Muscle layer of colon (tissue), 2 donors: ENCODE measurements around the gene SEC22C.

Experiments used
- H3K27ac ChIP-seq: one replicate; pipeline ENCODE4 v1.7.0; 2013; ENCODE audit warnings: low read depth, mild to moderate bottlenecking, low read length, moderate library complexity
- H3K27me3 ChIP-seq, 2 donors: one replicate each; pipeline ENCODE4 v1.7.0; 2013; ENCODE audit warnings: low read length in 2 of 2, mild to moderate bottlenecking in 2 of 2; ENCODE audit not compliant: insufficient read depth in 2 of 2, control insufficient read depth in 1 of 2
- H3K36me3 ChIP-seq: one replicate; pipeline ENCODE4 v1.7.0; 2013; ENCODE audit warnings: mild to moderate bottlenecking, low read length; ENCODE audit not compliant: insufficient read depth
- H3K4me1 ChIP-seq: one replicate; pipeline ENCODE4 v1.7.0; 2013; ENCODE audit warnings: mild to moderate bottlenecking, low read length; ENCODE audit not compliant: insufficient read depth
- H3K4me3 ChIP-seq, 2 donors: one replicate each; pipeline ENCODE4 v1.7.0; 2013; ENCODE audit warnings: low read length in 2 of 2, low read depth in 1 of 2, mild to moderate bottlenecking in 1 of 2, moderate library complexity in 1 of 2
- H3K9ac ChIP-seq: one replicate; pipeline ENCODE4 v1.7.0; 2013; ENCODE audit warnings: low read length
- H3K9me3 ChIP-seq: one replicate; pipeline ENCODE4 v1.7.0; 2013; ENCODE audit warnings: mild to moderate bottlenecking, low read length
- donor health status: abdominal sarcoma.
- donor health status: Adenocarcinoma of cecum.

The SEC22C gene, protein sequence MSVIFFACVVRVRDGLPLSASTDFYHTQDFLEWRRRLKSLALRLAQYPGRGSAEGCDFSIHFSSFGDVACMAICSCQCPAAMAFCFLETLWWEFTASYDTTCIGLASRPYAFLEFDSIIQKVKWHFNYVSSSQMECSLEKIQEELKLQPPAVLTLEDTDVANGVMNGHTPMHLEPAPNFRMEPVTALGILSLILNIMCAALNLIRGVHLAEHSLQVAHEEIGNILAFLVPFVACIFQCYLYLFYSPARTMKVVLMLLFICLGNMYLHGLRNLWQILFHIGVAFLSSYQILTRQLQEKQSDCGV

DNA sequence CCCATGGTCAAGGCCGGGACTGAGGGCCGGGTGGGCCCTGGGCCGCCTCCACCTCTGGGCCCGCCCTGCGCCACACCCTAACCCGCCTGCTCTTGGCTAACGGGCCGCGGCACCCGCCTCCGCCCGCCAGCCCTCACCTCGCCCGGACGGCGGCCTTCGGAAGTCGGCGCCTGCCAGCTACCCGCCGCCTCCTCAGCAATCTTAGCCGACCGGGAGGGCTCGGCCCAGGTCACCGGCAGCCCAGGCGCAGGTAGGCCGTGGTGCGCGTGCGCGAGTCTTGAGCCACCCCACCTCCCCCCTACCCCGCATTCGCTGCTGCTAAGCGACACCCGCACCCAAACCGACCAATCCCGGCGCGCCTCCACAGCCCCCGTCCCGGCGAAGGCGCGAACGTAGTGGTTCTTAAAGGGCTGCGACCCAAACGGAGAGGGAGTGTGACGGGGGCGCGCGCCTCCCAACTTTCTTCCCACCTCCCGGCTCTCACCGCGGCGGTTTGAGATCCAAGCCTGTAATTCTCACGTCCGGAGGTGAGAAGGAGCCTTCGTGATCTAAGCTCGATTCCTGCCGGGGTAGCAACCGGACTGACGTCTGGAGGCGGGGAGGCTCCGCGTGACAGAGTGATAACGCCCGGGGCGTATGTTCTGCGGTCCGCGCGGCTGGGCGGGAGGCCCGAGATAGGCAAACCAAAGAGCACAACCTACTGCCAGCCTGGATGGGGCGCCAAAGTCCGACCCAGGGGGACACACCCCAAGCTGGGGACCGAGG is at the start of gene SEC22C:
Gene SEC22C (minus strand): TSS at position 259 of the 765 bp plus-strand sequence. CDS start 12,921 bp downstream, outside the sequence.
- no peaks in the 10 kb centered on the region for H3K27me3 ChIP-seq
- H3K9ac ChIP-seq = peak within 1 kb of the TSS; percentile 72
- peak within 1 kb of the TSS; percentile 82 for H3K27ac ChIP-seq
- no peaks in the 10 kb centered on the region for H3K9me3 ChIP-seq
- H3K4me3 ChIP-seq = peak within 1 kb of the TSS; percentile 70 to 81
- H3K4me1 ChIP-seq = peaks cover 25% of the 10 kb centered on the region
- H3K36me3 ChIP-seq = no peaks in the 10 kb centered on the region

DNA sequence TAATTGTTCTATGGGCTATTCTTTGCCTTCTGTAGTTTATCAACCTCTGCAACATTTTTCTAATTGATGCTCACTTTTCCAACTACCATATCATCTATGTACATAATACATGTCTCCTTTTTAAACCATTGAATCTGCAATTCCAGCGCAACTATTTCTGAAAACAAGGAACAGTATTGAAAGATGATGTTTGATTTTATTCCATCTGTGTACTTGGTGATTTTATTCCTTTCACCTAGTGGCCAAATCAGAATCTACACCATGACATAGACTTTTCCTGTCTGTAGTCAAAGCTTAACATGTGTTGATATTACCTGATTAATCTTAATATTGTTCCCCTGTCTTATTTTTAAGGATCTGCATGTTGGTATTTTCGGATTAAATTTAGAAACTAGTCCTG is 31.7 kb upstream of the SEC22C start:
- Histone ChIP-seq H3K36me3 (peaks cover 1% of the 10 kb centered on the region), H3K4me1 (peaks cover 42% of the 10 kb centered on the region), H3K27ac (no peak overlapping the region), H3K9ac (no peak overlapping the region), H3K9me3 (no peaks in the 10 kb centered on the region), H3K4me3 (no peak overlapping the region), H3K27me3 (no peaks in the 10 kb centered on the region)

DNA sequence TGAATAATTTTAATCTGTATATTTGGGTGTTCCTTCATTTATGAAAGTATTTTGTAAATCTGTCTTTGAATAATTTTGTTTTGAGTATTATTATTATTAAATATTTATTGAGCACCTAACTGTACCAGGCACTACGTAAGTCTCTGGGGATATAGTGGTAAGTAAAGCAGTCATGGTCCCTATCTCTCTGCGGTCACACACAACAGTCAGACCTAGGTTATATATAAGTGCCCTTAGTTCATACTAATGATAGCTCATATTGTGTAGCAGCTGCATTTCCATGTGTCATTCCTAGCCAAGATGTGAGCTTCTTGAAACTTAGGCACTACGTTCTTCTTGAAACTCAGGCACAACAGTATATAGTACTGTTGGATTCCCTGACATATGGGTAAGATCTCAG is 31.2 kb upstream of the SEC22C start:
- Histone ChIP-seq H3K4me1 (peaks cover 46% of the 10 kb centered on the region), H3K9me3 (no peaks in the 10 kb centered on the region), H3K9ac (no peak overlapping the region), H3K36me3 (no peaks in the 10 kb centered on the region), H3K4me3 (no peak overlapping the region), H3K27me3 (no peaks in the 10 kb centered on the region), H3K27ac (no peak overlapping the region)

DNA sequence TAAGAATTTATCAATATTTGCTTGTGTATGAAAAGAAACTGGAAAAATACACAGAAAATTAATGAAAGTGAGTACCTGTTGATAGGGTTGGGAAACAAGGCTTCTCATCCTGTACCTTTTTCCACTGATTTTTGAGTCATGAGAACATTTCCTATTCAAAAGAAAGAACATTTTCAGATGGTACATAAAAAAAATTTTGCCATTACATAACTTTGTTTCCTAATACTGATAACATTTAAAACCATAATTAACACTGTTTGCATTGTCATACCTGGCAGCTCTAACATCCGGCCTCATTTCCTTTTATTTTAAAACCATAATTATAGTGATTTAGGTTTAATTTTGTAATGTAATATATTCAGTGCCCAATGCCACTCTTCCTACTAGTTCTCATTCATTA is 30.4 kb upstream of the SEC22C start:
- Histone ChIP-seq H3K36me3 (peaks cover 3% of the 10 kb centered on the region), H3K9me3 (no peaks in the 10 kb centered on the region), H3K4me1 (peaks cover 46% of the 10 kb centered on the region), H3K4me3 (no peak overlapping the region), H3K9ac (no peak overlapping the region), H3K27ac (no peak overlapping the region), H3K27me3 (no peaks in the 10 kb centered on the region)

DNA sequence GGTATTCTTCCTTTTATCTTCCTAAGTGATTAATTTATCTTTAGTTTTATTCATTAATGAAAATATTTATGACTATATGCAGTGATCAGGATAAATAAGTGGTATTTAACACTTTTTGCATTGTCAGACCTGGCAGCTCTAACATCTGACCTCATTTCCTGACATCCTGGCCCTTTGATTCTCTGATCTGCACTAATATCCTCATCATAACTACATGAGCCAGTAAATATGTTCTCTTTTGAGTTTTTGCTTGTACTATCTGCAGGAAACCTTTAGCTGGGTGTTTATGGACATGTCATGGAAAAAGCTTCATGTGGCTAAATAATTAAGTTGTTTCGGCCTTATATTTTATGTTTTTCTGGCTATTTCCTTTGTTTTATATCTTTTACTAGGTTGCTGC is 29.2 kb upstream of the SEC22C start:
- Histone ChIP-seq H3K9ac (peak overlapping the region; percentile 44), H3K9me3 (no peaks in the 10 kb centered on the region), H3K27me3 (no peaks in the 10 kb centered on the region), H3K27ac (no peak overlapping the region), H3K4me1 (peaks cover 40% of the 10 kb centered on the region), H3K36me3 (peaks cover 9% of the 10 kb centered on the region), H3K4me3 (no peak overlapping the region)

DNA sequence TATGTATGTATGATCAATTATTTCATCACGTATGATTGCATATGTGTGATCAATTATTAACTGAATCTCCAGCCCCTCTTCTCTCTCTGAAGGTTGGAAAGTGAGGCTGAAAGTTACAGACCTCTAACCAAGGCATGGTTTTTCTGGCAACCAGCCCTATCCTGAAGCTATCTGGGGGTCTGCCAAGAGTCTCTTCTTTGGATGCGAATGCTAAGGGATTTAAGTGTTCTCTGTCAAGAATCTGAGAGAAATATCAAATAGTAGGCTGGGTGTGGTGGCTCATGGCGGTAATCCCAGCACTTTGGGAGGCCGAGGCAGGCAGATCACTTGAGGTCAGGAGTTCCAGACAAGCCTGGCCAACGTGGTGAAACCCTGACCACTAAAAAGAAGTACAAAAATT is 26.8 kb upstream of the SEC22C start:
- peaks cover 32% of the 10 kb centered on the region for H3K4me1 ChIP-seq
- peaks cover 9% of the 10 kb centered on the region for H3K36me3 ChIP-seq
- H3K27ac ChIP-seq = no peak overlapping the region

DNA sequence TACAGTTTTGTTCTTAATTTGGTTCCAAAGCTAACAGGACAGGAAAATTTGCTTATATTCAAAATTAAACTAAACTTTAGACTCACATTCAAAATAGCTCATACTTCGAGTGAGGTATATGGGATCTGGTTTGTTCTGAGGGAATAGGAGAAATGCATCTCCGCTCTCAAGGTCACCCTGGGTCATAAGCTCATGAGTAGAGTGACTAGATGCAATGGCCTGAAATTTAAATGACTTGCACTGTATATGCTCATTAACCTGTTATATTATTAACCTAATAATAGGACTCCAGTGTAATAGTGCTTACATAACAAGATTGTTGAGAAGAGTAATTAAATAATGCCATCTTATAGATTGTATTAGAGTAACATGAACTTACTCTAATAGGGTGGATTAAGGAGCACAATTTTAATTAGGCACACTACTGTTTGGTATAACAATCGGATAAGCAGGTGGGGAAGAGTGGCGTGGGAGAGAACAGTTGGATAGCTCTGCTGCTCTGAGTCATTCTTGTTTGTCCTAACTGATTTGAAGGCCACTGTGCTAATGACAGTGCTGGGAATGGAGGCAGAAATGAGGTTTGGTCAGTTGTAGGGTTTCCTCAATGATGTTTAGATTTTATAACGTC is 23.9 kb upstream of the SEC22C start:
- no peaks in the 10 kb centered on the region for H3K9me3 ChIP-seq
- H3K27ac ChIP-seq = no peak overlapping the region
- no peaks in the 10 kb centered on the region for H3K27me3 ChIP-seq
- peaks cover 41% of the 10 kb centered on the region for H3K4me1 ChIP-seq
- no peak overlapping the region for H3K4me3 ChIP-seq
- H3K36me3 ChIP-seq = peaks cover 9% of the 10 kb centered on the region
- no peak overlapping the region for H3K9ac ChIP-seq

More for the DNA sequence above, 26.8 kb upstream of the SEC22C start:
- H3K9ac ChIP-seq = no peak overlapping the region
- no peaks in the 10 kb centered on the region for H3K27me3 ChIP-seq
- no peaks in the 10 kb centered on the region for H3K9me3 ChIP-seq
- no peak overlapping the region for H3K4me3 ChIP-seq

DNA sequence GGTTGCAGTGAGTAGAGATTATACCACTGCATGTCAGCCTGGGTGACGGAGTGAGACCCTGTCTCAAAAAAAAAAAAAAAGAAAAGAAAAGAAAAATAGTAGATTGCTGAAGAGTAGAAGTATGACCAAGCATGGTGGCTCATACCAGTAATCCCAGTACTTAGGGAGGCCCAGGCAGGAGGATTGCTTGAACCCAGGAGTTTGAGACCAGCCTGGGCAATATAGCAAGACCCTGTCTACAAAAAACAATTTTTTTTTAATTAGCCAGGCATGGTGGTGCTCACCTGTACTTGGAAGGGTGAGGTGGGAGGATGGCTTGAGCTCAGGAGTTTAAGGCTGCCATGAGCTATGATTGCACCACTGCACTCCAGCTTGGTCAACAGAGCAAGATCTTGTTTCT is 21.2 kb upstream of the SEC22C start:
- Histone ChIP-seq H3K27ac (no peak overlapping the region), H3K27me3 (no peaks in the 10 kb centered on the region)

DNA sequence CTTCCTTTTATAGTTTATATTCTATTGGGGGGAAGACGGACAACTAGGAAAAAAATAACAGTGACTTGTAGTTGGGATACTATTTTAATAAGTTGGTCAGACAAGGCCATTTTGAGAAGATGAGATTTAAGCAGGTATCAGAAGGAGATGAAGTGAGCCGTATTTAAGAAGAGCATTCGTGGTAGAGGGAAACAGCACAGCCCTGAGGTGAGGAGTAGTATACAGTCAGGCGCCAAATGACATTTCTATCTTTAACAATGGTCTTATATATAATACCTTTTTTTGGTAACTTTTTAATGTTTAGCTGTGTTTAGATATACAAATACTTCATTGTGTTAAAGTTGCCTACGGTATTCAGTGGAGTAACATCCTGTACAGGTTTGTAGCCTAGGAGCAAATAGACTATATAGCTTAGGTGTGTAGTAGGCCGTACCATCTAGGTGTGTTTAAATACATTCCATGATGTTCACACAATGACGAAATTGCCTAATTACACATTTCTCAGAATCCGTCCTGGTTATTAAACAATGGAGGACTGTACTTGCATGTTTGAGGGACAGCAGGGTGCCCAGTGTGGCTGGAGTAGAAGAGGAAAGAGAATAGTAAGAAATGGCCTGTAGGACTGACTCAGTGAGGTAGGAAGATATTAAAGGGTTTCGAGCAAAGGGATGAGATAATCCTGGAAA is 20.3 kb upstream of the SEC22C start:
- peak overlapping the region in 1 of 2 donors; percentile 75 for H3K4me3 ChIP-seq
- H3K4me1 ChIP-seq = peaks cover 26% of the 10 kb centered on the region
- no peaks in the 10 kb centered on the region for H3K9me3 ChIP-seq
- H3K27ac ChIP-seq = peak overlapping the region; percentile 97
- H3K9ac ChIP-seq = peak overlapping the region; percentile 63
- H3K36me3 ChIP-seq = peaks cover 4% of the 10 kb centered on the region
- H3K27me3 ChIP-seq = no peaks in the 10 kb centered on the region

More for the DNA sequence above, 21.2 kb upstream of the SEC22C start:
- peaks cover 26% of the 10 kb centered on the region for H3K4me1 ChIP-seq
- H3K4me3 ChIP-seq = no peak overlapping the region
- no peaks in the 10 kb centered on the region for H3K9me3 ChIP-seq
- peaks cover 9% of the 10 kb centered on the region for H3K36me3 ChIP-seq
- H3K9ac ChIP-seq = no peak overlapping the region

DNA sequence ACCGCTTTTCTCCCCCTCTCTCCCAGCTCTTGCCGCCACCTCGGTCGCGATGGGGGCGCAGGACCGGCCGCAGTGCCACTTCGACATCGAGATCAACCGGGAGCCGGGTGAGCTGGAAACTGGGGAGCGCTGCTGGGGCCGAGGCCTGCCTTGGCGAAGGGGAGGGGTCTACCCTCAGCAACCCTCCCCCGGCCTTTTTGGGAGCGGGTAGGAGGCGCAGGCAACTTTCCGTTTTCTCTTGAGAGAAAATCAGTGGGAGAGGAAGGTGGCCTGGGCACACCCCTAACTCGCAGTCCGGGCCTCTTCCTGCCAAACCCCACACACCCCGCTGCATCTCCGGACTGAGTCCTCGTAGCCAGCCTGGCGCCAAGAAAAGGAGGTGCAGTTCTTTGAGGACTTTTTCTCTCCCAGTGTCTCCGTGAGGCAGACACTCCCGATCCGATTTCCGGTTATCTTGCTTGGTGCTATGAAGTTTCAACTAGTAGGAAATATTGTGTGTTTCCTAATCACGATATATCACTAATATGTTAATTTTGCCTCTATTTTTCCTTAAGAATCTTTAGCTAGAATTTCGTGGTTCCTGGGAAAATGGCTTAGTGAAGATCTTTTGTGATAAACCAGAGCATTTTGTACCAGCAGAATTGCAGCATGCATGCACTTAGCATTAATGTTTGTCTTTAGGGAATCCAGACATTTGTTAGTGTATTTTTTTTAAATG is 19.4 kb upstream of the SEC22C start:
- Histone ChIP-seq H3K4me1 (peaks cover 26% of the 10 kb centered on the region), H3K9ac (peak overlapping the region; percentile 63), H3K27ac (peak overlapping the region; percentile 97), H3K9me3 (no peaks in the 10 kb centered on the region), H3K27me3 (no peaks in the 10 kb centered on the region), H3K36me3 (no peaks in the 10 kb centered on the region), H3K4me3 (peak overlapping the region; percentile 75)
